Measurements from ENCODE around the gene NEURL1. TPM values are rescaled to one million over a fixed set of nuclear protein-coding genes. Genes with fewer than 3 reads are reported as not detected.
A peak's percentile ranks its signal among the peaks of the same experiment; 100 is the strongest.

Gene NEURL1
- total and polyA plus RNA-seq, 2 donors (not counting 3 experiments of a cell fraction or from before 2014, with no cell fraction given), result 0.06 to 0.22 TPM

DNA sequence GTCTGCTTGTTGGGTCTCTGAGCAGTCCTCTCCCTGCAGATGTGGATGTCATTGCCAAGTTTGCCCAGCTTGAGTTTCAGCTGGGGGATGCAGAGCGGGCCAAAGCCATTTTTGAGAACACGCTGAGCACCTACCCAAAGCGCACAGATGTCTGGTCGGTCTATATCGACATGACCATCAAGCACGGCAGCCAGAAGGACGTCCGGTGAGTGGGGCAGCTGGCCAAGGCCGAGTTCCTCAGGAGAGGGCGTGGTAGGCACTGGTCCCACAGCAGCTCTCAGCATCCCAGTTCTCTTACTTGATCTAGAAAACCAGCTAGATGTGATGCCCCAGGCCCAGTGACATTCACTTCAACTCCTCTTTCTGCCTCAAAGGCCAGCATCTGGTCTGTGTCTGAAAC, 49.0 kb upstream of the NEURL1 start:
- Histone ChIP-seq H3K4me2 (ENCODE audit: insufficient read depth, low read length) (no peak overlapping the region), H3K4me3 (replicated peaks in 1 of 3; ENCODE audit: insufficient read depth in 1 of 3, low read depth in 1 of 3, low read length in 3 of 3) (no peak overlapping the region), H3K9ac (replicated peaks; ENCODE audit: extremely low read depth, insufficient read depth, low read length) (no peak overlapping the region), H3K36me3 (ENCODE audit: control insufficient read depth in 2 of 2, extremely low read depth in 1 of 2, insufficient read depth in 2 of 2, low read length in 2 of 2) (peaks cover 27 to 61% of the 10 kb centered on the region in 2 experiments), H3K27ac (ENCODE audit: insufficient read depth, low read depth, low read length) (no peak overlapping the region), H3K4me1 (ENCODE audit: control insufficient read depth, extremely low read depth, insufficient read depth, low read length) (peaks cover 37% of the 10 kb centered on the region), H3K27me3 (ENCODE audit: control insufficient read depth in 2 of 2, insufficient read depth in 2 of 2, low read length in 2 of 2) (no peaks in the 10 kb centered on the region), H3K9me1 (replicated peaks; ENCODE audit: control insufficient read depth, extremely low read depth, insufficient read depth, low read length) (no peaks in the 10 kb centered on the region), H4K20me1 (replicated peaks; ENCODE audit: control insufficient read depth, extremely low read depth, insufficient read depth, low read length) (no peaks in the 10 kb centered on the region), H3K9me3 (replicated peaks; ENCODE audit: control insufficient read depth, insufficient read depth, low read length) (no peaks in the 10 kb centered on the region), H3K79me2 (ENCODE audit: control insufficient read depth, insufficient read depth, low read length) (peaks cover 7% of the 10 kb centered on the region), H2AFZ (ENCODE audit: low read depth, low read length) (no peak overlapping the region)
- POLR2A ChIA-PET, result no interaction called here
- FAIRE-seq, result no peak
- dilution Hi-C loops (cut with MboI; ENCODE audit: extremely low pct_ligation_motif_present, low sequenced_read_pairs) (no loop called here), intact Hi-C loops (cut with micrococcal nuclease) (no loop called here)
- no peak for DNase-seq (ENCODE audit: low read depth, low spot score)
- CTCF ChIA-PET, result interaction anchor here (2.4 kb wide), 1 partner anchor 41 kb away, joined by 15 read pairs; no protein-coding TSS in a partner anchor
- no peak for TF ChIP-seq GATA2 (IDR thresholded peaks at IDR 0.05; ENCODE audit: insufficient read depth, insufficient read length, low read depth, low read length)
- no TSS peak for BruUV-seq (replicated peaks)

DNA sequence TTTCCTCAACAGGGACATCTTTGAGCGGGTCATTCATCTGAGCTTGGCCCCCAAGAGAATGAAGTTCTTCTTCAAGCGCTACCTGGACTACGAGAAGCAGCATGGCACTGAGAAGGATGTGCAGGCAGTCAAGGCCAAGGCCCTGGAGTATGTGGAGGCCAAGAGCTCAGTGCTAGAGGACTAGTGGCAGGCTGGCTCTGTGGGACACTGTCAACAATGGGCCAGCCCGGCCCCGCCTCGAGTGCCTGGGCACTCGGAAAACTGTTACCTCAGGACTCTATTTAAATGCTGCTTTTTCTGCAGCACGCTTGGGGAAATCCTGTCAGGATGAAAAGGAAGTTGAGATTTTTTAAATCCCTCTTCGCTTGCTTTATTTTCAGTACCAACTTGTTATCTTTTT, 48.1 kb upstream of the NEURL1 start:
- H3K27me3 ChIP-seq (ENCODE audit: control insufficient read depth in 2 of 2, insufficient read depth in 2 of 2, low read length in 2 of 2), result no peaks in the 10 kb centered on the region
- H2AFZ ChIP-seq (ENCODE audit: low read depth, low read length), result no peak overlapping the region
- H3K4me2 ChIP-seq (ENCODE audit: insufficient read depth, low read length), result peak overlapping the region; percentile 23
- TF ChIP-seq FOS (IDR thresholded peaks at IDR 0.05; ENCODE audit: borderline replicate concordance, insufficient read depth, low read length), result no peak
- no peak for TF ChIP-seq MYC (IDR thresholded peaks at IDR 0.05; ENCODE audit: low read depth, low read length)
- TF ChIP-seq POLR2AphosphoS5 (IDR thresholded peaks at IDR 0.05; ENCODE audit: insufficient read depth, low read depth, low read length), result no peak
- no peak for TF ChIP-seq POLR2A (IDR thresholded peaks at IDR 0.05; ENCODE audit: low read depth, low read length)
- BruUV-seq (replicated peaks), result no TSS peak
- ChIA-PET CTCF (interaction anchor here (1.1 to 2.4 kb wide), 6 partner anchors 24 to 148 kb away, joined by 3 to 15 read pairs (median 5); no protein-coding TSS in a partner anchor), POLR2A (no interaction called here)
- no peak overlapping the region for H3K4me3 ChIP-seq (replicated peaks in 1 of 3; ENCODE audit: insufficient read depth in 1 of 3, low read depth in 1 of 3, low read length in 3 of 3)
- H3K4me1 ChIP-seq (ENCODE audit: control insufficient read depth, extremely low read depth, insufficient read depth, low read length), result peaks cover 45% of the 10 kb centered on the region
- H4K20me1 ChIP-seq (replicated peaks; ENCODE audit: control insufficient read depth, extremely low read depth, insufficient read depth, low read length), result no peaks in the 10 kb centered on the region
- peaks cover 24 to 53% of the 10 kb centered on the region in 2 experiments for H3K36me3 ChIP-seq (ENCODE audit: control insufficient read depth in 2 of 2, extremely low read depth in 1 of 2, insufficient read depth in 2 of 2, low read length in 2 of 2)
- intact Hi-C loops (cut with micrococcal nuclease), result no loop called here
- H3K27ac ChIP-seq (ENCODE audit: insufficient read depth, low read depth, low read length), result peak overlapping the region; percentile 79
- H3K9me3 ChIP-seq (replicated peaks; ENCODE audit: control insufficient read depth, insufficient read depth, low read length), result no peaks in the 10 kb centered on the region
- H3K9ac ChIP-seq (replicated peaks; ENCODE audit: extremely low read depth, insufficient read depth, low read length), result no peak overlapping the region
- no peaks in the 10 kb centered on the region for H3K9me1 ChIP-seq (replicated peaks; ENCODE audit: control insufficient read depth, extremely low read depth, insufficient read depth, low read length)
- peak; percentile 61 for FAIRE-seq
- dilution Hi-C loops (cut with MboI; ENCODE audit: extremely low pct_ligation_motif_present, low sequenced_read_pairs), result no loop called here
- no peak for DNase-seq (ENCODE audit: low read depth, low spot score)
- H3K79me2 ChIP-seq (ENCODE audit: control insufficient read depth, insufficient read depth, low read length), result peaks cover 7% of the 10 kb centered on the region

Data from endothelial cell of umbilical vein (primary cell).